ENCODE results near the gene ELOVL2. TPM values are rescaled to one million over a fixed set of nuclear protein-coding genes. Genes with fewer than 3 reads are reported as not detected.

ELOVL2 gene
- total RNA-seq, 2 experiments from 2014 or later, result not detected

DNA sequence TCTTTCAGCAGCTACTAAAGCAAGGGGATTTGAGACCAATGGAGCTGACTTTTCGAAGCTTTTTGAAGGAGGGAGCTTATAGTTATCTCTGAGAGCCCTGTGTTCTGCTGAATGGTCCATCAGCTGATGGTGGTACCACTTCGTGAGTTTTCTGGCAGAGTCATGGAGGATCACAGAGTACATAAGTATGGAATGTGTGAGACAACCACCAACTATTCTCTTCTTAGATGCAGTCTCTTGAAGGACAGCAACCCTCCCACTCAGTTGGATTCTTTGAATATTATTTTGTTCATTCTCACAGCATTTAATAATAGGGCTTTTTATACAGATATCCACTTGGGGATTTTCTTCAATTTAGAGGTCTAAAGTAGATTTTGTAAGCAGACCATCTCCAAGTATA lies 75.3 kb downstream of the ELOVL2 start:
- TF ChIP-seq, protein P1, sequence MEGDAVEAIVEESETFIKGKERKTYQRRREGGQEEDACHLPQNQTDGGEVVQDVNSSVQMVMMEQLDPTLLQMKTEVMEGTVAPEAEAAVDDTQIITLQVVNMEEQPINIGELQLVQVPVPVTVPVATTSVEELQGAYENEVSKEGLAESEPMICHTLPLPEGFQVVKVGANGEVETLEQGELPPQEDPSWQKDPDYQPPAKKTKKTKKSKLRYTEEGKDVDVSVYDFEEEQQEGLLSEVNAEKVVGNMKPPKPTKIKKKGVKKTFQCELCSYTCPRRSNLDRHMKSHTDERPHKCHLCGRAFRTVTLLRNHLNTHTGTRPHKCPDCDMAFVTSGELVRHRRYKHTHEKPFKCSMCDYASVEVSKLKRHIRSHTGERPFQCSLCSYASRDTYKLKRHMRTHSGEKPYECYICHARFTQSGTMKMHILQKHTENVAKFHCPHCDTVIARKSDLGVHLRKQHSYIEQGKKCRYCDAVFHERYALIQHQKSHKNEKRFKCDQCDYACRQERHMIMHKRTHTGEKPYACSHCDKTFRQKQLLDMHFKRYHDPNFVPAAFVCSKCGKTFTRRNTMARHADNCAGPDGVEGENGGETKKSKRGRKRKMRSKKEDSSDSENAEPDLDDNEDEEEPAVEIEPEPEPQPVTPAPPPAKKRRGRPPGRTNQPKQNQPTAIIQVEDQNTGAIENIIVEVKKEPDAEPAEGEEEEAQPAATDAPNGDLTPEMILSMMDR (conservative IDR thresholded peaks at IDR 0.05; ENCODE audit: low read length), result no peak
- no peak for DNase-seq (ENCODE audit: low spot score)
- no peaks in the 10 kb centered on the region for H4K20me1 ChIP-seq (ENCODE audit: insufficient read depth, low read length)
- H3K4me2 ChIP-seq (ENCODE audit: low read length), result no peak overlapping the region
- H2AFZ ChIP-seq (ENCODE audit: low read length), result no peak overlapping the region
- POLR2A ChIA-PET, result interaction anchor here (0.6 to 0.9 kb wide), 2 partner anchors 19 to 21 kb away, joined by 3 read pairs; no protein-coding TSS in a partner anchor
- no peaks in the 10 kb centered on the region for H3K9me2 ChIP-seq (ENCODE audit: insufficient read depth, low read length)
- CTCF ChIA-PET (ENCODE audit: unreplicated experiment), result no interaction called here
- intact Hi-C loops (cut with micrococcal nuclease; ENCODE audit: unreplicated experiment), result no loop called here
- no peak overlapping the region for H3K4me3 ChIP-seq (ENCODE audit: low read depth, low read length, poor library complexity, severe bottlenecking)
- no TSS peak for BruUV-seq (replicated peaks)
- no peaks in the 10 kb centered on the region for H3K4me1 ChIP-seq (ENCODE audit: insufficient read depth, low read length, poor library complexity, severe bottlenecking)
- H3K27ac ChIP-seq (ENCODE audit: low read depth, low read length, poor library complexity, severe bottlenecking), result no peak overlapping the region
- H3K9me3 ChIP-seq (ENCODE audit: low read length), result 0 out of 2 replicates have a peak, but pooled peaks cover 4% of the 10 kb centered on the region
- H3K79me2 ChIP-seq (ENCODE audit: insufficient read depth, low read depth, low read length), result no peaks in the 10 kb centered on the region
- no peaks in the 10 kb centered on the region for H3K36me3 ChIP-seq (ENCODE audit: insufficient read depth, low read length)

- no peak overlapping the region for H2AFZ ChIP-seq (ENCODE audit: low read length)
- H4K20me1 ChIP-seq (ENCODE audit: insufficient read depth, low read length), result no peaks in the 10 kb centered on the region
- H3K36me3 ChIP-seq (ENCODE audit: insufficient read depth, low read length), result no peaks in the 10 kb centered on the region
- no peaks in the 10 kb centered on the region for H3K9me2 ChIP-seq (ENCODE audit: insufficient read depth, low read length)
- no peak overlapping the region for H3K4me2 ChIP-seq (ENCODE audit: low read length)
- intact Hi-C loops (cut with micrococcal nuclease; ENCODE audit: unreplicated experiment), result no loop called here
- no peak overlapping the region for H3K4me3 ChIP-seq (ENCODE audit: low read depth, low read length, poor library complexity, severe bottlenecking)
- DNase-seq (ENCODE audit: low spot score), result no peak
- no peaks in the 10 kb centered on the region for H3K79me2 ChIP-seq (ENCODE audit: insufficient read depth, low read depth, low read length)
- TF ChIP-seq, protein P1 (conservative IDR thresholded peaks at IDR 0.05; ENCODE audit: low read length), result no peak
- no peak for TF ChIP-seq EZH2phosphoT487 (IDR thresholded peaks at IDR 0.05; ENCODE audit: borderline replicate concordance, low read depth, low read length)
- no TSS peak for BruUV-seq (replicated peaks)
- H3K9me3 ChIP-seq (ENCODE audit: low read length), result 0 out of 2 replicates have a peak, but pooled peaks cover 4% of the 10 kb centered on the region
- ChIA-PET POLR2A (interaction anchor here (0.6 kb wide), 1 partner anchor 201 kb away, joined by 3 read pairs; no protein-coding TSS in a partner anchor), CTCF (ENCODE audit: unreplicated experiment) (no interaction called here)
- H3K4me1 ChIP-seq (ENCODE audit: insufficient read depth, low read length, poor library complexity, severe bottlenecking), result no peaks in the 10 kb centered on the region
- H3K27ac ChIP-seq (ENCODE audit: low read depth, low read length, poor library complexity, severe bottlenecking), result no peak overlapping the region
Measured at GRCh38 chr6:10964684-10965083, 79.4 kb downstream of the ELOVL2 start.

DNA sequence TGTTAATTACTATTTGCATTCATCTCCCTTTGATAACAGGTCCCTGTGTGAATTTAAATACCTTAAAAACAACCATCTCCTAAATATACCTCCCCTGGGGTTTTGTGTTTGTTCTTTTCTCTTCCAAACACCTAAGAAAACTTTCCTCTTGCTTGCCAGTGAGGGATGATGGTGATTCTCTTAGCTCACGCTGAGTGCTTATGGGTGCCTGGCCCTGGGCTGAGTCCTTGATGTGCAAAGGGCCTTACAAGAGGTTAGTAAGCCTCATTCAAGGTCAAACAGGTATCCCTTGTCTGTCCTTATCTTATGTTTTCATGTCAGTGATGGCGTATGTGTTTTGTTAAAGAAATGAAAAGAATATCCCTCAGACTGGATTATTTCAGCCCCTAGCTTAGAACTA lies 81.0 kb downstream of the ELOVL2 start:
- POLR2A ChIA-PET, result interaction anchor here (0.6 kb wide), 1 partner anchor 1685 kb away, joined by 3 read pairs; no protein-coding TSS in a partner anchor
- no peak for TF ChIP-seq EZH2phosphoT487 (IDR thresholded peaks at IDR 0.05; ENCODE audit: borderline replicate concordance, low read depth, low read length)
- TF ChIP-seq, protein P1 (conservative IDR thresholded peaks at IDR 0.05; ENCODE audit: low read length), result no peak
- intact Hi-C loops (cut with micrococcal nuclease; ENCODE audit: unreplicated experiment), result no loop called here
- H2AFZ ChIP-seq (ENCODE audit: low read length), result no peak overlapping the region
- H3K79me2 ChIP-seq (ENCODE audit: insufficient read depth, low read depth, low read length), result no peaks in the 10 kb centered on the region
- H3K4me3 ChIP-seq (ENCODE audit: low read depth, low read length, poor library complexity, severe bottlenecking), result no peak overlapping the region
- no peaks in the 10 kb centered on the region for H3K36me3 ChIP-seq (ENCODE audit: insufficient read depth, low read length)
- 0 out of 2 replicates have a peak, but pooled peaks cover 4% of the 10 kb centered on the region for H3K9me3 ChIP-seq (ENCODE audit: low read length)
- DNase-seq (ENCODE audit: low spot score), result no peak
- H3K4me2 ChIP-seq (ENCODE audit: low read length), result no peak overlapping the region
- no peak overlapping the region for H3K27ac ChIP-seq (ENCODE audit: low read depth, low read length, poor library complexity, severe bottlenecking)
- BruUV-seq (replicated peaks), result no TSS peak
- no peaks in the 10 kb centered on the region for H3K9me2 ChIP-seq (ENCODE audit: insufficient read depth, low read length)
- CTCF ChIA-PET (ENCODE audit: unreplicated experiment), result no interaction called here
- no peaks in the 10 kb centered on the region for H3K4me1 ChIP-seq (ENCODE audit: insufficient read depth, low read length, poor library complexity, severe bottlenecking)
- H4K20me1 ChIP-seq (ENCODE audit: insufficient read depth, low read length), result no peaks in the 10 kb centered on the region

All from OCI-LY7 (cell line).